ENCODE results near the gene USB1. TPM values are rescaled to one million over a fixed set of nuclear protein-coding genes. Genes with fewer than 3 reads are reported as not detected.
A peak's percentile ranks its signal among the peaks of the same experiment; 100 is the strongest.

Gene USB1
- total RNA-seq, 1 donor from 2014 or later: 36.0 TPM

- intact Hi-C loops (cut with DNase I): no loop called here
- no peak for DNase-seq (ENCODE audit: low spot score)
Measured at GRCh38 chr16:58009856-58010416, 8.7 kb downstream of the USB1 start.

- no peak for DNase-seq (ENCODE audit: low spot score)
- intact Hi-C loops (cut with DNase I): no loop called here
Measured at GRCh38 chr16:58010886-58011285, 9.7 kb downstream of the USB1 start.

- DNase-seq (ENCODE audit: low spot score): no peak
- intact Hi-C loops (cut with DNase I): no loop called here
Measured at GRCh38 chr16:58011652-58012051, 10.4 kb downstream of the USB1 start.

- no peak for DNase-seq (ENCODE audit: low spot score)
- intact Hi-C loops (cut with DNase I): no loop called here
Measured at GRCh38 chr16:58012481-58012880, 11.3 kb downstream of the USB1 start.

- intact Hi-C loops (cut with DNase I): no loop called here
- no peak for DNase-seq (ENCODE audit: low spot score)
Measured at GRCh38 chr16:58013201-58013956, 12.2 kb downstream of the USB1 start.

- intact Hi-C loops (cut with DNase I): no loop called here
- DNase-seq (ENCODE audit: low spot score): no peak
Measured at GRCh38 chr16:58016840-58017446, 15.7 kb downstream of the USB1 start.

- intact Hi-C loops (cut with DNase I): no loop called here
- no peak for DNase-seq (ENCODE audit: low spot score)
Measured at GRCh38 chr16:58018803-58019202, 17.6 kb downstream of the USB1 start.

- intact Hi-C loops (cut with DNase I): loop anchor here (2.0 to 10.0 kb wide), 2 partner anchors 103 to 305 kb away; no protein-coding TSS in a partner anchor
- no peak for DNase-seq (ENCODE audit: low spot score)
Measured at GRCh38 chr16:58019866-58020538, 18.8 kb downstream of the USB1 start.

- DNase-seq (ENCODE audit: low spot score): no peak
- intact Hi-C loops (cut with DNase I): loop anchor here (2.0 to 10.0 kb wide), 2 partner anchors 102 to 304 kb away; no protein-coding TSS in a partner anchor
Measured at GRCh38 chr16:58020628-58021521, 19.7 kb downstream of the USB1 start.

- DNase-seq (ENCODE audit: low spot score): no peak
- intact Hi-C loops (cut with DNase I): loop anchor here (2.0 to 10.0 kb wide), 2 partner anchors 101 to 303 kb away; no protein-coding TSS in a partner anchor
Measured at GRCh38 chr16:58021661-58022551, 20.7 kb downstream of the USB1 start.

- peak; percentile 83 for DNase-seq (ENCODE audit: low spot score)
- intact Hi-C loops (cut with DNase I): loop anchor here (10.0 kb wide), 1 partner anchor 302 kb away; no protein-coding TSS in a partner anchor
Measured at GRCh38 chr16:58022601-58023371, 21.6 kb downstream of the USB1 start.

- intact Hi-C loops (cut with DNase I): loop anchor here (1.0 to 10.0 kb wide), 2 partner anchors 98 to 300 kb away; no protein-coding TSS in a partner anchor
- no peak for DNase-seq (ENCODE audit: low spot score)
Measured at GRCh38 chr16:58024486-58025350, 23.5 kb downstream of the USB1 start.

- no peak for DNase-seq (ENCODE audit: low spot score)
- intact Hi-C loops (cut with DNase I): loop anchor here (1.0 to 10.0 kb wide), 3 partner anchors 97 to 299 kb away; no protein-coding TSS in a partner anchor
Measured at GRCh38 chr16:58025351-58026138, 24.3 kb downstream of the USB1 start, which contains the start of gene MMP15. Gene MMP15, plus strand, starts transcription at chr16:58025754. Its CDS starts 597 bp downstream, at chr16:58026351.

- no peak for DNase-seq (ENCODE audit: low spot score)
- intact Hi-C loops (cut with DNase I): loop anchor here (2.0 to 10.0 kb wide), 2 partner anchors 101 to 299 kb away; no protein-coding TSS in a partner anchor
Measured at GRCh38 chr16:58026139-58026704, 25.0 kb downstream of the USB1 start.

GRCh38 chr16:58026705-58027160, 25.5 kb downstream of the USB1 start:
- intact Hi-C loops (cut with DNase I): loop anchor here (2.0 to 10.0 kb wide), 2 partner anchors 100 to 298 kb away; no protein-coding TSS in a partner anchor
- DNase-seq (ENCODE audit: low spot score): no peak

Data from cardiac septum (tissue), 1 donor.